Natural killer cell treated with Interleukin-12 subunit alpha and Interleukin-12 subunit beta and Interleukin-15 and Interleukin-18, amount 100 ng/mL, for 72 hours (primary cell): ENCODE results near the gene NCOA4. TPM values are rescaled to one million over a fixed set of nuclear protein-coding genes. Genes with fewer than 3 reads are reported as not detected.

Source experiments
- ATAC-seq, 2 donors: fragments of 150-1000 bp; cut with Tn5 transposase in 1 of 2; sonication (Bioruptor Pico), chemical (Tn5 transposase) in 1 of 2; 2 replicates each; pipeline ENCODE4 v1.10.0; 2021
- DNase-seq: peaks from one replicate; pipeline ENCODE4 v3.0.0; 2022; ENCODE audit warnings: low spot score
- H3K27ac Mint-ChIP-seq, 2 donors: 1 replicate in 1 of 2; 2 replicates in 1 of 2; pipeline ENCODE4 v1.8.0; 2022; ENCODE audit warnings: mixed read lengths in 2 of 2, mild to moderate bottlenecking in 1 of 2, moderate library complexity in 1 of 2
- H3K27me3 Mint-ChIP-seq, 2 donors: 1 replicate in 1 of 2; 2 replicates in 1 of 2; pipeline ENCODE4 v1.8.0; 2022; ENCODE audit warnings: mixed read lengths in 2 of 2
- H3K36me3 Mint-ChIP-seq: one replicate; pipeline ENCODE4 v1.8.0; 2022; ENCODE audit warnings: mixed read lengths
- H3K4me1 Mint-ChIP-seq, 2 donors: 1 replicate in 1 of 2; 2 replicates in 1 of 2; pipeline ENCODE4 v1.8.0; 2022; ENCODE audit warnings: low read depth in 2 of 2, mixed read lengths in 2 of 2, mild to moderate bottlenecking in 1 of 2
- H3K4me3 Mint-ChIP-seq: one replicate; pipeline ENCODE4 v1.8.0; 2022; ENCODE audit warnings: mixed read lengths
- H3K9me3 Mint-ChIP-seq: 2 replicates; pipeline ENCODE4 v1.8.0; 2022; ENCODE audit warnings: mixed read lengths
- total RNA-seq, 2 donors: library from RNA; stranded (reverse); gene quantifications; one replicate each; pipeline ENCODE4 v1.2.3, GENCODE V29; 2022

Gene NCOA4
- total RNA-seq, 2 donors from 2014 or later, result 101 to 129 TPM

- Mint-ChIP-seq H3K4me3 (no peak overlapping the region), H3K9me3 (no peaks in the 10 kb centered on the region), H3K27me3 (peaks cover 5 to 8% of the 10 kb centered on the region in 2 donors), H3K27ac (no peak overlapping the region), H3K4me1 (no peaks in the 10 kb centered on the region), H3K36me3 (no peaks in the 10 kb centered on the region)
- DNase-seq (no peak), ATAC-seq (no peak)
These were observed 9.6 kb upstream of the NCOA4 start for GRCh38 chr10:46040004-46040403.

GRCh38 chr10:46037107-46037825 is 6.8 kb upstream of the NCOA4 start:
- no peak overlapping the region for H3K4me3 Mint-ChIP-seq
- DNase-seq, result no peak
- H3K36me3 Mint-ChIP-seq, result no peaks in the 10 kb centered on the region
- peaks cover 0 to 8% of the 10 kb centered on the region in 2 donors for H3K27me3 Mint-ChIP-seq
- no peak for ATAC-seq
- H3K4me1 Mint-ChIP-seq, result no peaks in the 10 kb centered on the region
- H3K27ac Mint-ChIP-seq, result no peak overlapping the region
- H3K9me3 Mint-ChIP-seq, result no peaks in the 10 kb centered on the region

- H3K27ac Mint-ChIP-seq, result no peak overlapping the region
- H3K27me3 Mint-ChIP-seq, result peaks cover 0 to 8% of the 10 kb centered on the region in 2 donors
- DNase-seq, result no peak
- H3K4me3 Mint-ChIP-seq, result no peak overlapping the region
- H3K36me3 Mint-ChIP-seq, result no peaks in the 10 kb centered on the region
- no peak for ATAC-seq
- peaks cover 0 to 2% of the 10 kb centered on the region in 2 donors for H3K4me1 Mint-ChIP-seq
- H3K9me3 Mint-ChIP-seq, result no peaks in the 10 kb centered on the region
These were observed 5.8 kb upstream of the NCOA4 start for GRCh38 chr10:46035923-46036849.

- no peak overlapping the region for H3K4me3 Mint-ChIP-seq
These were observed 3.2 kb upstream of the NCOA4 start for GRCh38 chr10:46033602-46034011.

GRCh38 chr10:46031648-46032532 is 1.5 kb upstream of the NCOA4 start:
- Mint-ChIP-seq H3K27ac (peak overlapping the region; percentile 24 to 70), H3K36me3 (no peaks in the 10 kb centered on the region), H3K4me3 (peak overlapping the region; percentile 26), H3K4me1 (peaks cover 31 to 33% of the 10 kb centered on the region in 2 donors), H3K9me3 (no peaks in the 10 kb centered on the region), H3K27me3 (peaks cover 0 to 8% of the 10 kb centered on the region in 2 donors)
- ATAC-seq, result no peak
- DNase-seq, result no peak

More at GRCh38 chr10:46033602-46034011, 3.2 kb upstream of the NCOA4 start:
- Mint-ChIP-seq H3K27me3 (peaks cover 0 to 8% of the 10 kb centered on the region in 2 donors), H3K27ac (no peak overlapping the region), H3K4me1 (peaks cover 17% of the 10 kb centered on the region in 2 donors), H3K9me3 (no peaks in the 10 kb centered on the region), H3K36me3 (no peaks in the 10 kb centered on the region)
- ATAC-seq, result no peak
- no peak for DNase-seq

- peak overlapping the region; percentile 92 for H3K4me3 Mint-ChIP-seq
- no peaks in the 10 kb centered on the region for H3K9me3 Mint-ChIP-seq
- no peaks in the 10 kb centered on the region for H3K27me3 Mint-ChIP-seq
- H3K27ac Mint-ChIP-seq, result peak overlapping the region; percentile 90 to 93
- peaks cover 47 to 51% of the 10 kb centered on the region in 2 donors for H3K4me1 Mint-ChIP-seq
- ATAC-seq, result no peak
- no peaks in the 10 kb centered on the region for H3K36me3 Mint-ChIP-seq
- DNase-seq, result no peak
These were observed 877 bp downstream of the NCOA4 start for GRCh38 chr10:46029461-46030030.

GRCh38 chr10:46028584-46029460 is 1.6 kb downstream of the NCOA4 start:
- H3K4me1 Mint-ChIP-seq, result peaks cover 51 to 58% of the 10 kb centered on the region in 2 donors
- DNase-seq, result no peak
- H3K27ac Mint-ChIP-seq, result peak overlapping the region; percentile 90 to 93
- peak in 1 of 2 donors; percentile 13 for ATAC-seq
- no peaks in the 10 kb centered on the region for H3K27me3 Mint-ChIP-seq
- H3K36me3 Mint-ChIP-seq, result no peaks in the 10 kb centered on the region
- H3K4me3 Mint-ChIP-seq, result peak overlapping the region; percentile 92
- no peaks in the 10 kb centered on the region for H3K9me3 Mint-ChIP-seq

- ATAC-seq (no peak), DNase-seq (no peak)
- H3K9me3 Mint-ChIP-seq, result no peaks in the 10 kb centered on the region
- H3K4me3 Mint-ChIP-seq, result no peak overlapping the region
- H3K4me1 Mint-ChIP-seq, result peaks cover 65 to 73% of the 10 kb centered on the region in 2 donors
- no peak overlapping the region for H3K27ac Mint-ChIP-seq
- H3K36me3 Mint-ChIP-seq, result no peaks in the 10 kb centered on the region
- H3K27me3 Mint-ChIP-seq, result no peaks in the 10 kb centered on the region
These were observed 4.3 kb downstream of the NCOA4 start for GRCh38 chr10:46026106-46026505.

- no peak for DNase-seq
- Mint-ChIP-seq H3K9me3 (no peaks in the 10 kb centered on the region), H3K4me3 (no peak overlapping the region), H3K4me1 (peaks cover 67 to 76% of the 10 kb centered on the region in 2 donors), H3K27me3 (no peaks in the 10 kb centered on the region), H3K36me3 (no peaks in the 10 kb centered on the region), H3K27ac (peak overlapping the region; percentile 3 to 60)
- no peak for ATAC-seq
These were observed 5.0 kb downstream of the NCOA4 start for GRCh38 chr10:46025406-46025805.

GRCh38 chr10:46024948-46025347 is 5.5 kb downstream of the NCOA4 start:
- ATAC-seq (no peak), DNase-seq (no peak)
- peaks cover 68 to 80% of the 10 kb centered on the region in 2 donors for H3K4me1 Mint-ChIP-seq
- peak overlapping the region; percentile 85 for H3K4me3 Mint-ChIP-seq
- H3K27me3 Mint-ChIP-seq, result no peaks in the 10 kb centered on the region
- no peaks in the 10 kb centered on the region for H3K36me3 Mint-ChIP-seq
- peak overlapping the region in 1 of 2 donors; percentile 65 for H3K27ac Mint-ChIP-seq
- H3K9me3 Mint-ChIP-seq, result no peaks in the 10 kb centered on the region

- Mint-ChIP-seq H3K9me3 (no peaks in the 10 kb centered on the region), H3K4me3 (peak overlapping the region; percentile 85), H3K27ac (peak overlapping the region; percentile 65 to 85), H3K4me1 (peaks cover 69 to 80% of the 10 kb centered on the region in 2 donors), H3K36me3 (no peaks in the 10 kb centered on the region), H3K27me3 (no peaks in the 10 kb centered on the region)
- DNase-seq, result peak; percentile 93
- peak; percentile 96 to 97 for ATAC-seq
These were observed 7.3 kb downstream of the NCOA4 start for GRCh38 chr10:46022978-46023702.

- no peaks in the 10 kb centered on the region for H3K36me3 Mint-ChIP-seq
- H3K9me3 Mint-ChIP-seq, result no peaks in the 10 kb centered on the region
- DNase-seq (no peak), ATAC-seq (no peak)
- H3K27ac Mint-ChIP-seq, result peak overlapping the region; percentile 64 to 85
- H3K4me3 Mint-ChIP-seq, result peak overlapping the region; percentile 73
- no peaks in the 10 kb centered on the region for H3K27me3 Mint-ChIP-seq
- H3K4me1 Mint-ChIP-seq, result peaks cover 59 to 63% of the 10 kb centered on the region in 2 donors
These were observed 10.1 kb downstream of the NCOA4 start for GRCh38 chr10:46020344-46020657.
